ENCODE data around the gene CLCC1. TPM values are rescaled to one million over a fixed set of nuclear protein-coding genes. Genes with fewer than 3 reads are reported as not detected.
"Not testable (repeated sequence)": the region's sequence is repeated elsewhere in the genome, so short reads cannot be mapped to it uniquely, and the experiment has no call there.

Gene CLCC1
- total RNA-seq, 2 donors from 2014 or later: 23.4 to 31.5 TPM

GRCh38 chr1:108927565-108927964, 35.7 kb downstream of the CLCC1 start:
- DNase-seq (ENCODE audit: low spot score); intact Hi-C loops (cut with DNase I): not testable (repeated sequence)

GRCh38 chr1:108925920-108926319, 37.4 kb downstream of the CLCC1 start:
- intact Hi-C loops (cut with DNase I): no loop called here

GRCh38 chr1:108916788-108917187, 46.5 kb downstream of the CLCC1 start:
- intact Hi-C loops (cut with DNase I): loop anchor here in 1 of 2 donors (10.0 kb wide), 1 partner anchor 132 kb away; no protein-coding TSS in a partner anchor
- no peak for DNase-seq (ENCODE audit: low spot score)

More at GRCh38 chr1:108925920-108926319, 37.4 kb downstream of the CLCC1 start:
- no peak for DNase-seq (ENCODE audit: low spot score)

Other genes starting within 250 kb of the CLCC1 start
- gene STXBP3, start 216.8 kb downstream of the CLCC1 start, total RNA-seq: 10 to 100 TPM; 53.2 to 57.5 TPM
- 1 to 10 TPM in 1 of 2 donors, under 1 TPM in 1; 0.83 to 1.0 TPM for gene AKNAD1, start 106.4 kb downstream of the CLCC1 start, total RNA-seq
- gene GPSM2, start 86.5 kb downstream of the CLCC1 start, total RNA-seq: 10 to 100 TPM; 16.8 to 24.9 TPM
- gene WDR47, start 78.6 kb upstream of the CLCC1 start, total RNA-seq: 10 to 100 TPM; 18.6 to 21.2 TPM
- gene TAF13, start 112.5 kb upstream of the CLCC1 start, total RNA-seq: 10 to 100 TPM; 63.3 to 99.1 TPM
- gene TMEM167B, start 127.3 kb upstream of the CLCC1 start, total RNA-seq: 10 to 100 TPM; 33.6 to 33.9 TPM
- gene ELAPOR1, start 150.6 kb upstream of the CLCC1 start, total RNA-seq: under 1 TPM; 0.38 to 0.56 TPM